Breast epithelium (tissue), 3 donors: ENCODE data around the gene TMEM14B.

ENCODE experiments used
- POLR2A ChIP-seq: fragments of 450-650 bp; IDR thresholded peaks from one replicate; pipeline ENCODE4 v1.6.1; 2016; ENCODE audit warnings: antibody characterized with exemption, mild to moderate bottlenecking, moderate library complexity
- POLR2AphosphoS5 ChIP-seq, 3 donors: sonication (generic); formaldehyde crosslinking; IDR thresholded peaks; one replicate each; pipeline ENCODE4 v1.6.1; 2017; ENCODE audit warnings: antibody characterized with exemption in 3 of 3
- TF ChIP-seq, protein P1 (sequence below), 3 donors: fragments of 450-650 bp; IDR thresholded peaks; one replicate each; pipeline ENCODE4 v1.5.1; 2016 to 2017; ENCODE audit warnings: antibody characterized with exemption in 3 of 3, mild to moderate bottlenecking in 3 of 3, moderate library complexity in 3 of 3

DNA sequence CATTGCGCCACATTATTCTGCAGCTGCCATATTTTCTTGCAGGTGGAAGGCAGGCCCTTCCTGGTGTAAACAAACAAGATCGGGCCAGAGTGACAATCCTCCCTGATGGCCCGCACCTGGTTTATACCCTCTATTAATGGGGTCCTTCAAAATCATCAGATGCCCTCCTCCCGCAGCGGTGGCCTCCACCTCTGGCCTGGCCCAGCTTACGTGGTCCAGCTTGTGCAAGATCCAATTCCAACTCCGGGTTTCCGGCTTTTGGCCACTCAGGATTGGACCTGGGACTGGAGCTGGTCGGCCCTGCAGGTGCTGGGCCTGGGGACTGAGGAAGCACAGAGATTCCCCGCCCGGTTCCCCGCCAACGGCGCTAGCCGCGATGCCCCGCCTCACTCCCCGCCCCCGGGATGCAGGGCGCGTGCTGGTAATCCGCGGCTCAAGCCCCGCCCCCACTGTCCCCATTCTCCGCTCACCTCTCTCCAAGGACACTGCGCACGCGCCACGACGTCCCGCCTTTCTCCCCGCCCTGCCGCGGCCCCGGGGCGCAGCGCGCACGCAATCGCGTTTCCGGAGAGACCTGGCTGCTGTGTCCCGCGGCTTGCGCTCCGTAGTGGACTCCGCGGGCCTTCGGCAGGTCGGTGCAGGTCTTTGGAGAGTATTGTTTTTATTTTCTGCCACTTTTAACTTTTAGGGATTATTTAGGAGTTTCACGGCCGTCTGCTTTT is at the start of gene TMEM14B:
- TF ChIP-seq POLR2A (peak; percentile 57), POLR2AphosphoS5 (IDR thresholded peaks at IDR 0.05) (peak; percentile 71 to 89 (median 85))
- TF ChIP-seq, protein P1, sequence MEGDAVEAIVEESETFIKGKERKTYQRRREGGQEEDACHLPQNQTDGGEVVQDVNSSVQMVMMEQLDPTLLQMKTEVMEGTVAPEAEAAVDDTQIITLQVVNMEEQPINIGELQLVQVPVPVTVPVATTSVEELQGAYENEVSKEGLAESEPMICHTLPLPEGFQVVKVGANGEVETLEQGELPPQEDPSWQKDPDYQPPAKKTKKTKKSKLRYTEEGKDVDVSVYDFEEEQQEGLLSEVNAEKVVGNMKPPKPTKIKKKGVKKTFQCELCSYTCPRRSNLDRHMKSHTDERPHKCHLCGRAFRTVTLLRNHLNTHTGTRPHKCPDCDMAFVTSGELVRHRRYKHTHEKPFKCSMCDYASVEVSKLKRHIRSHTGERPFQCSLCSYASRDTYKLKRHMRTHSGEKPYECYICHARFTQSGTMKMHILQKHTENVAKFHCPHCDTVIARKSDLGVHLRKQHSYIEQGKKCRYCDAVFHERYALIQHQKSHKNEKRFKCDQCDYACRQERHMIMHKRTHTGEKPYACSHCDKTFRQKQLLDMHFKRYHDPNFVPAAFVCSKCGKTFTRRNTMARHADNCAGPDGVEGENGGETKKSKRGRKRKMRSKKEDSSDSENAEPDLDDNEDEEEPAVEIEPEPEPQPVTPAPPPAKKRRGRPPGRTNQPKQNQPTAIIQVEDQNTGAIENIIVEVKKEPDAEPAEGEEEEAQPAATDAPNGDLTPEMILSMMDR (IDR thresholded peaks at IDR 0.05): no peak
